ENCODE data around the gene CACHD1. TPM values are rescaled to one million over a fixed set of nuclear protein-coding genes. Genes with fewer than 3 reads are reported as not detected.

Gene CACHD1
- total RNA-seq, 1 donor from 2014 or later: 4.3 TPM

- no peak overlapping the region for H3K27ac ChIP-seq
- intact Hi-C loops (cut with DNase I): no loop called here
- no peak for DNase-seq (ENCODE audit: low spot score in 2 of 2)
- no peak overlapping the region for H3K4me3 ChIP-seq
- no peak for TF ChIP-seq CTCF (IDR thresholded peaks at IDR 0.05)
- H3K27me3 ChIP-seq: no peaks in the 10 kb centered on the region
- H3K9me3 ChIP-seq: no peaks in the 10 kb centered on the region
- H3K36me3 ChIP-seq: no peaks in the 10 kb centered on the region
- peaks cover 0 to 11% of the 10 kb centered on the region in 2 donors for H3K4me1 ChIP-seq
Observed at GRCh38 chr1:64527165-64527564, 57.2 kb downstream of the CACHD1 start.

- no peak overlapping the region for H3K4me3 ChIP-seq
- no peak for DNase-seq (ENCODE audit: low spot score in 2 of 2)
- peaks cover 0 to 11% of the 10 kb centered on the region in 2 donors for H3K4me1 ChIP-seq
- no peaks in the 10 kb centered on the region for H3K36me3 ChIP-seq
- H3K9me3 ChIP-seq: no peaks in the 10 kb centered on the region
- H3K27me3 ChIP-seq: no peaks in the 10 kb centered on the region
- no peak overlapping the region for H3K27ac ChIP-seq
- intact Hi-C loops (cut with DNase I): no loop called here
- no peak for TF ChIP-seq CTCF (IDR thresholded peaks at IDR 0.05)
Observed at GRCh38 chr1:64527786-64528185, 57.9 kb downstream of the CACHD1 start.

GRCh38 chr1:64530969-64531692 is 61.2 kb downstream of the CACHD1 start:
- Histone ChIP-seq H3K27ac (no peak overlapping the region), H3K4me1 (peaks cover 0 to 5% of the 10 kb centered on the region in 2 donors), H3K36me3 (no peaks in the 10 kb centered on the region), H3K9me3 (no peaks in the 10 kb centered on the region), H3K4me3 (no peak overlapping the region), H3K27me3 (no peaks in the 10 kb centered on the region)
- TF ChIP-seq CTCF (IDR thresholded peaks at IDR 0.05): no peak
- intact Hi-C loops (cut with DNase I): no loop called here
- no peak for DNase-seq (ENCODE audit: low spot score in 2 of 2)

- intact Hi-C loops (cut with DNase I): no loop called here
Observed at GRCh38 chr1:64532646-64533045, 62.7 kb downstream of the CACHD1 start.

GRCh38 chr1:64535938-64536835 is 66.3 kb downstream of the CACHD1 start:
- Histone ChIP-seq H3K9me3 (no peaks in the 10 kb centered on the region), H3K27me3 (no peaks in the 10 kb centered on the region), H3K27ac (no peak overlapping the region), H3K4me1 (peaks cover 0 to 6% of the 10 kb centered on the region in 2 donors), H3K4me3 (no peak overlapping the region), H3K36me3 (no peaks in the 10 kb centered on the region)
- intact Hi-C loops (cut with DNase I): loop anchor here (5.0 kb wide), 1 partner anchor 64 kb away; the partner anchor contains the start of gene CACHD1
- no peak for TF ChIP-seq CTCF (IDR thresholded peaks at IDR 0.05)
- DNase-seq (ENCODE audit: low spot score in 2 of 2): no peak

More at GRCh38 chr1:64532646-64533045, 62.7 kb downstream of the CACHD1 start:
- no peak for TF ChIP-seq CTCF (IDR thresholded peaks at IDR 0.05)
- no peak for DNase-seq (ENCODE audit: low spot score in 2 of 2)
- Histone ChIP-seq H3K27ac (no peak overlapping the region), H3K27me3 (no peaks in the 10 kb centered on the region), H3K4me3 (no peak overlapping the region), H3K36me3 (no peaks in the 10 kb centered on the region), H3K9me3 (no peaks in the 10 kb centered on the region), H3K4me1 (no peaks in the 10 kb centered on the region)

Measured in ascending aorta (tissue), 2 donors.